GM15510 (cell line): ENCODE results near the gene BBS2.

Experiments
- POLR2A ChIP-seq: IDR thresholded peaks from 3 replicates; pipeline ENCODE4 v1.6.1; 2011; ENCODE audit warnings: borderline replicate concordance; ENCODE audit not compliant: insufficient read length; ENCODE audit errors: extremely low read depth

The BBS2 gene

GRCh38 chr16:56539656-56540055 lies 19.8 kb upstream of the BBS2 start:
- TF ChIP-seq POLR2A, result no peak

DNA sequence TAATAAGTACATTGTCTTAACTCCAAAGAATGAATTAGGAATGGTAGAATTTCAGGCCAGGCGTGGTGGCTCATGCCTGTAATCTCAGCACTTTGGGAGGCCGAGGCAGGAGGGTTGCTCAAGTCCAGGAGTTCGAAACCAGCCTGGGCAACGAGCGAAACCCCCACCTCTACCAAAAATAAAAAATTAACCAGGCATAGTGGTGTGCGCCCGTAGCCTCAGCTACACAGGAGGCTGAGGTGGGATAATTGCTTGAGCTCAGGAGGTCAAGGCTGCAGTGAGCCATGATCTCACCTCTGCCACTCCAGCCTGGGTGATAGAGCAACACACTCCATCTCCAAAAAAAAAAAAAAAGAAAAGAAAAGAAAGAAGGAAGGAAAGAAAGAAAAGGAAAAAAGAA lies 18.5 kb upstream of the BBS2 start:
- TF ChIP-seq POLR2A, result no peak

- TF ChIP-seq POLR2A, result no peak
Observed at GRCh38 chr16:56534847-56535383, 15.1 kb upstream of the BBS2 start.

- TF ChIP-seq POLR2A, result no peak
Observed at GRCh38 chr16:56532714-56533113, 12.9 kb upstream of the BBS2 start.

DNA sequence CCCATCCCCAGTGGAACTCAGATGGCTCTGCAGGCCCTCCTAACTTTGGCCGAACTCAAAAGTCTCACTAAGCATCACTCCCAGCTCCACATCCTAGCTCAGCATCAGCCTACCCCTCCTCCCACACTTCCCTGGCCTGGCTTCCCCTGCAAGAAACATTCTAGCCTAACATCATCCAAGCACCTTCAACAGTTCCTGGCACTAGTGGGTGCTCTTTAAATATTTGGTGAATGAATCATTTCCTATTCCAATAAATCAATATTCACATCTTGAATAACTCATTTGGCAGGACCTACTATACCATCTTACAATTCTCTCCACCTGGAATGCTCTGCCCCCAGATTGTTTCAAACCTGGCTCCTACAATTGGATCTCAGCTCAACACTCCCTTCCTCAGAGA lies 11.0 kb upstream of the BBS2 start:
- no peak for TF ChIP-seq POLR2A

DNA sequence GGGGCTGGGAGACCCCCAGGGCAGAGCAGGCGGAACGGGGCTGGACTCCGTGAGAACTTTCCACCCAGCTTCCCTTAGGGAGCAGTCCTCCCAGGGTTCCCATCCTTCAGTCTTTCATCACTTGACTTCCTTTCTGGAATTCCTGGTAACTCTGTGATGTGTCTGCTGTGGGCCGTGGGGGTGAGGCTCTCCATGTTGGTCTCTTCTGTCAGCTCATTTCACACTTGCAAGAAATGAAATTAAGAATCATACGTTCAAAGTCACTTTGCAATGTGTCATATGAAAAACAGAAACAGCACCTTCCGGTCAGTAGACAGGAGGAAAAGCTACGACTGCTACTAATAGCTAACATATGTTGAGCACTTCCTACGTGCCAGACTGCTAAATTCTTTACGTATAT lies 5.4 kb upstream of the BBS2 start:
- TF ChIP-seq POLR2A, result no peak

DNA sequence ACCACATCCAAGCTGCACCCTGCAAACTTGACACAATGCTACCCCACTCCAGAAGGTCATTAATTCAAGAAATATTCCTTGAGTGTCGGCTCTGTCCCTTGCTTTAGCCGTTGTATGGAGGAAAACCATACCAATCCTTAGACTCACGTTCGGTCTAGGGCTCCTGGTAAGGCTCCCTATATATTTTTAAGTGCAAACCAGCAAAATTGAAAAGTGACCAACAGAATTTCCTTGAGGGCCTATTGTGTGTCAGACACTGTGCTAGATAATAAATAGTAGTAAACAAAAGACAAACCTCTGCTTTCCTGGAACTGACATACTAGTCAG lies 390 bp upstream of the BBS2 start:
- no peak for TF ChIP-seq POLR2A

GRCh38 chr16:56518425-56518824 lies 1.4 kb downstream of the BBS2 start:
- TF ChIP-seq POLR2A, result no peak

GRCh38 chr16:56517206-56517605 lies 2.6 kb downstream of the BBS2 start:
- no peak for TF ChIP-seq POLR2A

- no peak for TF ChIP-seq POLR2A
Observed at GRCh38 chr16:56515665-56516064, 4.2 kb downstream of the BBS2 start.

- TF ChIP-seq POLR2A, result no peak
Observed at GRCh38 chr16:56514845-56515244, 5.0 kb downstream of the BBS2 start.

GRCh38 chr16:56513972-56514371 lies 5.9 kb downstream of the BBS2 start:
- TF ChIP-seq POLR2A, result no peak

DNA sequence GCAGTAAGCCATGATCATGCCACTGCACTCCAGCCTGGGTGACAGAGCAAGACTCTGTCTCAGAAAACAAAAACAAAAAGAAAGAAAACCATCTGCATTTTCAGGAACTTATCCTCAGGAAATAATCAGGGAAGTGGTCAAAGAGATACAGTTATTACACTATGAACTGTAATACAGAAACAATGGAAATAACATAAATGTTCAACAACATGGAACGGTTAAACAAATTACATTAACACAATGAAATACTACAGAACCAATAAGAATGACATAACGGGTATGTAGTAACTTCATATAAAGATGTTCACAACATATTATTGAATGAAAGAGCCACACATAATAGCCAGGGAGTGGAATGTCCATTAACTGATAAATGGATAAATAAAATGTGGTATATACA lies 6.7 kb downstream of the BBS2 start:
- no peak for TF ChIP-seq POLR2A

GRCh38 chr16:56512025-56512424 lies 7.8 kb downstream of the BBS2 start:
- no peak for TF ChIP-seq POLR2A

DNA sequence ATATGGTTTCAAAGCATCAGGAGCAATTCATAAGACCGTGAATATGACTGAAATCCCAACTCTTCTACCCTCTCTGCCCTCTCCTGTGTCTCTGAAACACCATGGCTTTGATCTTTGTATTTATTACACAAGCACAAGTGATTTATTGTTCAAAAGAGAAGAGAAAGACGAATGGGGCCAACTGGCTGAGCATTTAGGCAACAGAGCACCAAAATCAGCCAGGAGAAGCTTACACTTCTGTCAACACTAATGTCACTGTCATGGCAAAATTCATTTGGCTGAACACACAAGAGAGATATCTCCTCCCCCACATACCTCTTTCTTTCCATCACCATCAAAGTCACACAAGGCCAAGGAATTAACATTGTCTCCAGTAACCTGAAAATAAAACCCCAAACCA lies 9.3 kb downstream of the BBS2 start:
- no peak for TF ChIP-seq POLR2A

- TF ChIP-seq POLR2A, result no peak
Observed at GRCh38 chr16:56506941-56507340, 12.9 kb downstream of the BBS2 start.

DNA sequence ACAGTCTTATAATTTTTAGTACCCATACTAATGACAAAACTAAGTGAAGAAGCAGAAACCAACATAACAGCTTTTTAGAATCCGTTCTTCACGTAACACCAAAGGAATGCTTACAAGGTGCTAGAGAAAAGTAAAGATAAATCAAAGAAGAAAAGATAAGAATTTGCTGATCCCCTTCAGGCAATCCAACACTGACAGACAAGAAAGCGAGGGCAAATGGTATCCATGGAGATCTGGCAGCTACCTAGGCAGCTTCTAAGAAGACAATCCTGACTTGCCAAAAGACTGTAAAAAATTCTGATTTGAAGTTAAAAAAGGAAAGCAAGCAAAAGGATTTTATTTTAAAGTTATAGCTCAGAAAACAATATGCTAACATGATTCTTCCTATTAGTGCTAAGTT lies 14.6 kb downstream of the BBS2 start:
- TF ChIP-seq POLR2A, result no peak

DNA sequence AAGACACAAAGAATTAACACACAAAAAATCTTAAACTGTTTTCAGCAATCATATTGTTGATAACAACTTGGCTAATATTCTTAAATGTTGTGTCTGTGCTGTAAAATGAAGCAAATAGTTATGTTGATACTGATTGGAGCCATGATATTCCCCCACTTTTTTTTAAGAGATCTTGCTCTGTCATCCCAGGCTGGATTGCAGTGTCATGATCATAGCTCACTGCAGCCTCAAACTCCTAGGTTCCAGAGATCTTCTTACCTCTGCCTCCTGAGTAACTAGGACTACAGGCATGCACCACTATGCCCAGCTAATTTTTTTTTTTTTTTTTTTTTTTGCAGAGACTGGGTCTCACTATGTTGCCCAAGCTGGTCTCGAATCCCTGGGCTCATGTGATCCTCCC lies 26.0 kb downstream of the BBS2 start:
- TF ChIP-seq POLR2A, result no peak

- TF ChIP-seq POLR2A, result no peak
Observed at GRCh38 chr16:56493126-56493525, 26.7 kb downstream of the BBS2 start.
